Stimulated activated naive B cell treated with anti-CD40 and anti-IgM and Interleukin-4, amounts not matched to agents 10 μg/mL and 1 μg/mL and 100 μg/mL, for 72 hours (primary cell): ENCODE results near the gene HIPK2.
A peak's percentile ranks its signal among the peaks of the same experiment; 100 is the strongest.

Experiments
- ATAC-seq, 2 donors: fragments of 150-1000 bp; cut with Tn5 transposase; replicated peaks; 2 replicates each; pipeline ENCODE4 v1.10.0; 2021; ENCODE audit warnings: moderate library complexity in 1 of 2
- DNase-seq: peaks from one replicate; pipeline ENCODE4 v3.0.0; 2021
- H3K27ac Mint-ChIP-seq: one replicate; pipeline ENCODE4 v1.8.0; 2022; ENCODE audit warnings: mild to moderate bottlenecking, mixed read lengths
- H3K27me3 Mint-ChIP-seq, 2 donors: one replicate each; pipeline ENCODE4 v1.8.0; 2022; ENCODE audit warnings: mixed read lengths in 2 of 2
- H3K36me3 Mint-ChIP-seq, 2 donors: one replicate each; pipeline ENCODE4 v1.8.0; 2022; ENCODE audit warnings: mixed read lengths in 2 of 2, mild to moderate bottlenecking in 1 of 2
- H3K4me1 Mint-ChIP-seq, 2 donors: one replicate each; pipeline ENCODE4 v1.8.0; 2022; ENCODE audit warnings: mixed read lengths in 2 of 2, mild to moderate bottlenecking in 1 of 2
- H3K4me3 Mint-ChIP-seq, 2 donors: one replicate each; pipeline ENCODE4 v1.8.0; 2022; ENCODE audit warnings: mild to moderate bottlenecking in 2 of 2, mixed read lengths in 2 of 2, moderate library complexity in 1 of 2
- H3K9me3 Mint-ChIP-seq, 2 donors: one replicate each; pipeline ENCODE4 v1.8.0; 2022; ENCODE audit warnings: mixed read lengths in 2 of 2, mild to moderate bottlenecking in 1 of 2

HIPK2 gene

DNA sequence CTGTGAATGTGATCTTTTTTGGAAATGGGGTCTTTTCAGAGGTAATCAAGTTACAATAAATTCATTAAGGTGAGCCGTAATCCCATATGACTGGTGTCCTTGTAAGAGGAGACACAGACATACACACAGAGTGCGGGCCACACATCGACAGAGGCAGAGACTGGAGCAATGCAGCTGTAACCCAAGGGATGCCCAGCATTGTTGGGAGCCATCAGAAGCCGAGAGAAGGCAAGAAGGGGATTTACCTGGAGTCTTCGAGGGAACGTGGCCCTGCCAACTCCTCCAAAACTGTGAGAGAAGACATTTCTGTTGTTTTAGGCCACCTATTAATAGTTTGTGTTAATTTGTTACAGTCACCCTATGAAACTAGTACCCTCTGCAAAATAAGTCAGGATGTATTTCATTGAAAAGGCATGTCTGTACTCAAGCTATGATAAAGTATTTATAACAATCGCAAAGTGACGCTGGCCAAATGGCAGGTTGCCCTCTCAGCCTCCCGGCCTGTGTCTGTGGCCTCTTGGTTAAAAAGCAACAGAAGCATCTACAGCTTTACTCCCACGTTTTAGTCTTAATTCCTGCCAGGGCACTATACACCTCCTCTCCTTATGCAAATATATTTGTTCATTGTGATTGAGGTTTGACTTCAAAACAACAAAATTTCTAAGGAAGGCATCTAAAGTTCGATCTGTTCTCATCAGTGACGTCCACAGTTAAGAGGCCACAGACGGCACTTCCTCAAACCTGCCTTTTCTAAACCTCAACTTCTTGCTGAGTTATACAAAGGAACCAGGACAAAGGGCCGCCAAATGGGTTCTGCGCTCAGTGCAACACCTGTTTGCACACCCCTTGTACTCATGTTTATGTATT, 46.8 kb downstream of the HIPK2 start:
- H3K4me3 Mint-ChIP-seq, result peak overlapping the region in 1 of 2 donors; percentile 36
- peaks cover 35 to 53% of the 10 kb centered on the region in 2 donors for H3K4me1 Mint-ChIP-seq
- DNase-seq (peak; percentile 46), ATAC-seq (peak; percentile 97 to 98)
- peaks cover 17 to 38% of the 10 kb centered on the region in 2 donors for H3K36me3 Mint-ChIP-seq
- peak overlapping the region; percentile 65 for H3K27ac Mint-ChIP-seq
- no peaks in the 10 kb centered on the region for H3K27me3 Mint-ChIP-seq
- H3K9me3 Mint-ChIP-seq, result peaks cover 1 to 4% of the 10 kb centered on the region in 2 donors

DNA sequence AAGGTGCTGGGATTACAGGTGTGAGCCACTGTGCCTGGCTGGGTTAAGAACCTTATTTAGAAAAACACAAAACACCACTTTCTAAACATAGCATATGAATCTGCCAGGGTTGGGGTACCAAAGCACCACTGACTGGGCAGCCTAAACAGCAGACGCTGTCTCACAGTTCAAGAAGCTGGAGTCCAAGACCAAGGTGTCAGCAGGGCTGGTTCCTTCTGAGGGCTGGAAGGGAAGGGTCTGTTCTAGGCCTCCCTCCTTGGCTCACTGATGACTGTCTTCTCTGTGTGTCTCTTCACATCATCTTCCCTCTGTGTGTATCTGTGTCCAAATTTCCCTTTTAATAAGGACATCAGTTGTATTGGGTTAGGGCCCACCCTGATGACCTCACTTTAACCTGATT, 49.6 kb downstream of the HIPK2 start:
- Mint-ChIP-seq H3K27me3 (no peaks in the 10 kb centered on the region), H3K36me3 (peaks cover 14 to 30% of the 10 kb centered on the region in 2 donors), H3K4me1 (peaks cover 33 to 48% of the 10 kb centered on the region in 2 donors), H3K9me3 (peaks cover 1 to 4% of the 10 kb centered on the region in 2 donors), H3K4me3 (no peak overlapping the region), H3K27ac (no peak overlapping the region)
- no peak for ATAC-seq
- no peak for DNase-seq

DNA sequence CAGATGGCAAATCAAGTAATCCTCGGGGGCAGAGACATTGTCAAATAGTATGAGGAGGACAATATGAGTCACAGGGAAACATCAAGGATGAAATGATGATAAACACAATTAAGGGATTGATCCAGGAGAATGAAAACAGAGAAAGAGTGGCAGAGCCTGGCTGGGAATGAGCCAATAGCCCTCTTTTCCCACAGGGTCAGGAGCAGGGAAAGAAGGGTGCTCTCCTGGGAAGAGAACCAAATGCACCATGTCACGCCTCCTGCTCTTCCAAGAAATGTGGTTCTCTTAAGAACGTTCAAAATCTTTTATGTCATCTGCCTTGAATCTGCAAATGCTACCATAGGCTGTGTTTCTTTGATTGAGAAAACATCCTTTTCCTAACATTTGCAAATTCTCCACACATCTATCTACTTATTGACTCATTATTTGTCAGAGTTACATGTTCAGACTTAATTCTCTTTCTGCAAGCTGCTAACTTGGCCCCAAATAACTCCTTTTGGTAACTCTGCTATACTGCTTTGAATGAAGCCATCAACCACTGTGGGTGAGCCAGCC, 50.6 kb downstream of the HIPK2 start:
- ATAC-seq, result no peak
- no peak overlapping the region for H3K27ac Mint-ChIP-seq
- peaks cover 33 to 48% of the 10 kb centered on the region in 2 donors for H3K4me1 Mint-ChIP-seq

DNA sequence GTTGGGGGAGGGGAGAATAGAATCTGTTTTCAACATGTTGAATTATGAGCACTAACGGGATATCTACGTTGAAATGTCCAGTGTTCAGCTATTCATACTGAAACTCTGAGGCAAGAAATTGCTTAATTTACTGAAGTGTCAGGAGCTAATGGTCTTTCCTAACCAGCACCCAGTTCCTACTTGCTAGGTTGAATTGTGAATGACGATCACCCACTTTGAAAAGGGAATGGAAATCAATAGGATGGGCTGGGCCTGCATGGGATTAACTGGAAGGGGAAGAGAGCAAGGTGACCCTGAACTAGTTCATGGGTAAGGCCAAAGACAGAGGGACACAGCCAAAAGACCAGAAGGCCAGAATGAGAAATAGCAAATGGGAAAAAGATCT, 51.3 kb downstream of the HIPK2 start:
- H3K4me3 Mint-ChIP-seq, result no peak overlapping the region
- peaks cover 27 to 44% of the 10 kb centered on the region in 2 donors for H3K4me1 Mint-ChIP-seq
- H3K36me3 Mint-ChIP-seq, result peaks cover 14 to 27% of the 10 kb centered on the region in 2 donors
- DNase-seq (no peak), ATAC-seq (no peak)
- peaks cover 0 to 4% of the 10 kb centered on the region in 2 donors for H3K9me3 Mint-ChIP-seq
- peak overlapping the region; percentile 49 for H3K27ac Mint-ChIP-seq
- no peaks in the 10 kb centered on the region for H3K27me3 Mint-ChIP-seq

More for the DNA sequence above, 50.6 kb downstream of the HIPK2 start:
- H3K36me3 Mint-ChIP-seq, result peaks cover 14 to 27% of the 10 kb centered on the region in 2 donors
- DNase-seq, result no peak
- no peak overlapping the region for H3K4me3 Mint-ChIP-seq
- no peaks in the 10 kb centered on the region for H3K27me3 Mint-ChIP-seq
- peaks cover 1 to 4% of the 10 kb centered on the region in 2 donors for H3K9me3 Mint-ChIP-seq

DNA sequence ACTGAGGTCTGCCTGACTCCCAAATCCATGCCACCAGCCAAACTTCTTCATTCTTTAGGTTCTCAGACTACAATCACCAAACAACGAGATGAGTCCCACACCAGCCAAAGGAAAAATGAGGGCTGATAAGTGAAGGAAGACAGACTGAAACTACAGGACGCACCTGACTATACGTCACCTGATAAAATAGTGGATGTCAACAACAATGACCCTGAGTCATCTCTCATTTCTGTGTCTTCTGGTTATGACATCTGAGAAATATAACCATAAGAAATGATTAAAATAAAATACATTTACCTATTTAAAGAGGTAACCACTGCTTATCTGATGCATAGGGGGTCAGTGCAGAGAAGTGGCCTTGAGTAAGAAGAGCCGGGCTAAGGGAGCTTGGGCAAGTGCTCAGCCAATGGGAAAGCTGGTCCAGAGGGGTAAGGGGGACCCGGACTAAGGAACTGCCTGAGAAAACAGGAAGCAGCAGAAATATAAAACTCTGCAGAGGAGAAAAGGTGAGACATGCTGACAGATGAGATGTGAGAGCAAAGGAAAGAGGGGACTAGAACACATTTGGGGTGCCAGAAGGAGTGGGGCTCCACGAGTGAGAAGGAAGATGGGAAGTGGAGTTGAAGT, 51.8 kb downstream of the HIPK2 start:
- ATAC-seq (peak; percentile 27 to 57), DNase-seq (no peak)
- Mint-ChIP-seq H3K27me3 (no peaks in the 10 kb centered on the region), H3K36me3 (peaks cover 12 to 27% of the 10 kb centered on the region in 2 donors), H3K4me1 (peaks cover 24 to 42% of the 10 kb centered on the region in 2 donors), H3K27ac (peak overlapping the region; percentile 59), H3K9me3 (peaks cover 0 to 4% of the 10 kb centered on the region in 2 donors), H3K4me3 (no peak overlapping the region)

DNA sequence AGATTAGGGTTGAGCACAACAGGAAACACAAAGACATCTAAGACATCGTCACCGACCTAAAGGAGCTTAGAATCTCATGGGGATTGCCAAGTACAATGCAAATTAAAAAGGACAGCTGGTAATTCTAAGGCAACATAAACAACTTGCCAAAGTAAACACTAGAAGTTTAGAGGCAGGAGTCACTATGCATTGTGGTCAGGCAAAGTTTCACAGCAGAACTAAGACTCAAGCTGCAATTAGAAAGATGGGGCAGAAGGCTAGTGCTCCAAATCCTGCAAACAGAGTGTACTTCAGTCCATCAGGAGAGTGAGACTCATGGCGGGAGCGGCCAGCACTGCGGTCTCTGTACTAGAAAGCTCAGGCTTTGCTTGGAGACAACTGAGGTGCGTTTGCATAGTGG, 52.7 kb downstream of the HIPK2 start:
- peaks cover 12 to 27% of the 10 kb centered on the region in 2 donors for H3K36me3 Mint-ChIP-seq
- no peak overlapping the region for H3K4me3 Mint-ChIP-seq
- ATAC-seq, result peak; percentile 70 to 71
- H3K9me3 Mint-ChIP-seq, result peaks cover 0 to 4% of the 10 kb centered on the region in 2 donors
- no peak overlapping the region for H3K27ac Mint-ChIP-seq
- DNase-seq, result no peak
- peaks cover 21 to 36% of the 10 kb centered on the region in 2 donors for H3K4me1 Mint-ChIP-seq
- no peaks in the 10 kb centered on the region for H3K27me3 Mint-ChIP-seq

DNA sequence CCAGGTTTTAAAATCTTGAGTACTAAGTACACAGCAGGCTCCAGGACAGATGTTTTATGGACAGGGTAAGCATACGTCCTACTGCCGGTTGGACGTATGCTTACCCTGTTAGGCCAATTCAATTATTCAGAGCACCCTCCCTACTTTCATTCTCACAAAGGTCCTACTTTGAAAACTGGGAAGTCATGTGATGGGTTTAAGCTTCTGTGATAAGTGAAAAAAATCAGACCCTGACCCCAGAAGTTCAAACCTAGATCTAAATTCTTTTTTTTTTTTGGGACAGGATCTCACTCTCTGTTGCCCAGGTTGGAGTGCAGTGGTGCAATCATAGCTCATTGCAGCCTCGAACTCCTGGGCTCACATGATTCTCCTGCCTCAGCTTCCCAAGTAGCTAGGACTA, 55.2 kb downstream of the HIPK2 start:
- no peaks in the 10 kb centered on the region for H3K27me3 Mint-ChIP-seq
- H3K27ac Mint-ChIP-seq, result no peak overlapping the region
- peaks cover 21 to 35% of the 10 kb centered on the region in 2 donors for H3K4me1 Mint-ChIP-seq
- DNase-seq (no peak), ATAC-seq (no peak)
- no peak overlapping the region for H3K4me3 Mint-ChIP-seq
- H3K36me3 Mint-ChIP-seq, result peaks cover 8 to 13% of the 10 kb centered on the region in 2 donors
- H3K9me3 Mint-ChIP-seq, result no peaks in the 10 kb centered on the region

DNA sequence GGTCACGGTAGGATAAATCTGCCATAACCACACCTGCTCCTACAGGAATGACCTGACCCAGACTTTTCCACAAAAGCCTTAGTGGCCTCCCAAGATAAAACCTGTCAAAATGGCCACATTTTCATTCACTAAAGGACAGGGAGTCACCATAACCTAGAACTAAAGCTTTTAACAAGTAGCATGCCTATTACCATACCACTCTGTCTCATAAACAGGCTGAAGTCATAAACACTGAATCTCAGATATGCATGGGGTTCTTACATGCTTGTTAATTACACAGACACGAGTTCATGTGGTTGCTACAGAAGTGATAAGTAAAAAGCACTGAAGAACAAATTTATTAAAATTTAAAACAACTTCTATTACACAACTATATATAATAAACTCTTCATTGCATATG, 56.0 kb downstream of the HIPK2 start:
- Mint-ChIP-seq H3K27ac (no peak overlapping the region), H3K4me1 (peaks cover 17 to 27% of the 10 kb centered on the region in 2 donors), H3K36me3 (peaks cover 9 to 14% of the 10 kb centered on the region in 2 donors), H3K4me3 (no peak overlapping the region), H3K9me3 (no peaks in the 10 kb centered on the region), H3K27me3 (no peaks in the 10 kb centered on the region)
- ATAC-seq (no peak), DNase-seq (no peak)

DNA sequence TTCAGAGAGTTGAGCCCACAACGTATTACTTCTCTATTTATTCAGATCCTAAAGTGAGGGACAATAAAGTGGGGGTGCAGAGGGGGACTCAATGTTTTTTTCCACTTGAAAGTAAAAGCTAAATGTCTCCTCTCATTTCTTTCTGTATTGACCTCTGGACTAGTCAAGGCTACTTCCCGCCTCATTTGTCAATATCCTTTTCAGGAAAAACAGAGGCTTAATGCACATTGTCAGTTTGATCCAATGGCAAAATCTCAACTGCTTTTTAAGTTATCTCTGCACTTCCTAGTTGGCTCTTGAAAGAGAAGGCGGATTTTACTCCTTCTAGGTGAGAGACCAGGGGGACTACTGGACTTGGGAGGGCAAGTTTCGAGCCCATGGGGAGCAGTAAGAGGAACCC, 56.4 kb downstream of the HIPK2 start:
- no peak for ATAC-seq
- Mint-ChIP-seq H3K36me3 (peaks cover 9 to 14% of the 10 kb centered on the region in 2 donors), H3K27me3 (no peaks in the 10 kb centered on the region), H3K4me1 (peaks cover 16 to 23% of the 10 kb centered on the region in 2 donors), H3K27ac (no peak overlapping the region), H3K4me3 (no peak overlapping the region), H3K9me3 (peaks cover 0 to 1% of the 10 kb centered on the region in 2 donors)
- no peak for DNase-seq

DNA sequence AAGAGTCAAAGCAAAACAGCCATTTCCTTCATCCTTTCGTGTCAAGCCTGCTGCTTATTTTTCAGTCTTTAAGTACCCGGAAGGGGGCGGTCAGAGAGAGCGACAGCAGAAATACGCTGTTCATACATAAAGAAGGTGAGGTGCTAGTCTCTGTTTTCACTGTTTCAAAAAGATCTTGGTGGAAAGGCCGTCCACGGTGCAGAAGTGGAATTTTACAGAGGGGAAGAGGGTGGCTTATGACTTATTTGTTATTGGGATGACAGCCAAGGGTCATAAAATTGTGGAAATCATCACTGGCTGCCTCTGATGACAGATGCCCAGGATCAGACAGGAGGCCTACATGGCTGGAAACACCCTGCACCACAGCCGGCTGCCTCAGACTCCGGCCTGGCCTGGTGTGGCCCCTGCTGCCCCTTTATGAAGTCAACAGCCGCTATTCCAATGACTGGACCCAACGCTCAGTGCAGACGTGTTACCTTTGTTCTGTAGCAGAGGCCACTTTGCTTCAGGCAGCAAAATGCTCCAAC, 57.0 kb downstream of the HIPK2 start:
- Mint-ChIP-seq H3K27ac (no peak overlapping the region), H3K4me1 (peaks cover 13 to 17% of the 10 kb centered on the region in 2 donors), H3K9me3 (peaks cover 0 to 1% of the 10 kb centered on the region in 2 donors), H3K36me3 (peaks cover 12 to 16% of the 10 kb centered on the region in 2 donors), H3K4me3 (no peak overlapping the region), H3K27me3 (no peaks in the 10 kb centered on the region)
- ATAC-seq (peak; percentile 38 to 51), DNase-seq (no peak)

DNA sequence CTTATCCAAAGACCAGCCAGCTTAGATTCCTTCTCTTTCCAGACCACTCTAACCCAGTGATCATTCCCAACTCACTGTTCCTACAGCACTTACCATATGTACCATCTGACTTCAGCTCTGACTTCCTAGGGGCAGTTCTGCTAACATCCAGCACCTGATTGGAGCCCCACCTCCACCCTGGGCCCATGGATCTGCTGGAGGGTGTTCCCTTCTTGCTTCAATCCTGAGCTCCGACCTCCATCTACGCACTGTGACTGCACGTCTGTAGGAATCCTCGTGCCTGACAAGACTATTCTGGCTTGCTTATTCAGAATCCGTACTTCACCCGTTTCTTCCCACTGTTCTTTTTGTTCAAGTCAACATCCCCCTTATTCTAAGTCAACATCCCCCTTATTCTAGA, 57.6 kb downstream of the HIPK2 start:
- H3K9me3 Mint-ChIP-seq, result peaks cover 0 to 1% of the 10 kb centered on the region in 2 donors
- H3K36me3 Mint-ChIP-seq, result peaks cover 16 to 22% of the 10 kb centered on the region in 2 donors
- DNase-seq (no peak), ATAC-seq (no peak)
- peaks cover 14 to 17% of the 10 kb centered on the region in 2 donors for H3K4me1 Mint-ChIP-seq
- H3K27ac Mint-ChIP-seq, result no peak overlapping the region
- no peaks in the 10 kb centered on the region for H3K27me3 Mint-ChIP-seq
- no peak overlapping the region for H3K4me3 Mint-ChIP-seq

DNA sequence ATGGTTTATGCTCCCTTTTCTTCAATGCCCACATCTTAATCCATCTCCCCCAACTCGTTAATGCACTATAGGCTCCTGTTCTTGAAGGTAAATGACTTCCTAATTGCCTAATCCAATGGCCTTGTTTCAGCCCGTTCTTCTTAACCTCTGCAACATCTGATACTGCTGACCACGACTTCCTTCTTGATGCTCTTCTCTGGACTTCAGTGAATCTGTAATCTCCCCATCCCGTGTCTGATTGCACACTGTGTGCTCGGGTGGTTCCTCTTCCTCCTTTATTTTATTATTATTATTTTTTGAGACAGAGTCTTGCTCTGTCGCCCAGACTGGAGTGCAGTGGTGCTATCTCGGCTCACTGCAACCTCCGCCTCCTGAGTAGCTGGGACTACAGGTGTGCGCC, 58.9 kb downstream of the HIPK2 start:
- peak; percentile 38 to 49 for ATAC-seq
- no peaks in the 10 kb centered on the region for H3K27me3 Mint-ChIP-seq
- H3K9me3 Mint-ChIP-seq, result peaks cover 0 to 1% of the 10 kb centered on the region in 2 donors
- no peak overlapping the region for H3K27ac Mint-ChIP-seq
- no peak for DNase-seq
- peaks cover 24 to 29% of the 10 kb centered on the region in 2 donors for H3K36me3 Mint-ChIP-seq
- H3K4me3 Mint-ChIP-seq, result no peak overlapping the region
- H3K4me1 Mint-ChIP-seq, result peaks cover 21 to 24% of the 10 kb centered on the region in 2 donors

DNA sequence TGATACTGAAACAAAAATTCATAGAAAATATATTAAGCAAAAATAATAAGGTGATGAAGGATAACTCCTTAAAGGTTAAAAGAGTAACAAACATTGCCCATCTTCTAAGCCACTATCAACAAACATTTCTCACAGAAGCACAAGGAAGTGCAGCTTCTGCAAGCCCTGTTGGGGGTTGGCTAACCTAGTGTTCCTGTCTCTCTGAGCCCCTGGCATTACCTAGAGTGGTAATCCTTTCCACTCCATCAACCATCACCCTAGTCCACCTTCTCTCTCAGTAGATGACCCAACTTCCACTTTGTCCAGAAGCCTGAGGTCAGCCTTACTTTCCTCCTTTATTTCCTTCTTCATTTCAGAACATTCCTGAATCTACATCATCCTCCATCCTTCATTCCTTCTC, 59.7 kb downstream of the HIPK2 start:
- no peak for ATAC-seq
- H3K27ac Mint-ChIP-seq, result no peak overlapping the region
- peaks cover 31 to 32% of the 10 kb centered on the region in 2 donors for H3K36me3 Mint-ChIP-seq
- peaks cover 0 to 1% of the 10 kb centered on the region in 2 donors for H3K9me3 Mint-ChIP-seq
- H3K4me1 Mint-ChIP-seq, result peaks cover 22 to 26% of the 10 kb centered on the region in 2 donors
- H3K4me3 Mint-ChIP-seq, result no peak overlapping the region
- no peaks in the 10 kb centered on the region for H3K27me3 Mint-ChIP-seq
- no peak for DNase-seq
